ENCODE data around the gene GINS1. TPM values are rescaled to one million over a fixed set of nuclear protein-coding genes. Genes with fewer than 3 reads are reported as not detected.

GINS1 gene
- total and polyA plus RNA-seq, 2 of the 8 experiments (the other 6 are each of a cell fraction or from before 2014, with no cell fraction given), result 44.7 to 68.4 TPM

DNA sequence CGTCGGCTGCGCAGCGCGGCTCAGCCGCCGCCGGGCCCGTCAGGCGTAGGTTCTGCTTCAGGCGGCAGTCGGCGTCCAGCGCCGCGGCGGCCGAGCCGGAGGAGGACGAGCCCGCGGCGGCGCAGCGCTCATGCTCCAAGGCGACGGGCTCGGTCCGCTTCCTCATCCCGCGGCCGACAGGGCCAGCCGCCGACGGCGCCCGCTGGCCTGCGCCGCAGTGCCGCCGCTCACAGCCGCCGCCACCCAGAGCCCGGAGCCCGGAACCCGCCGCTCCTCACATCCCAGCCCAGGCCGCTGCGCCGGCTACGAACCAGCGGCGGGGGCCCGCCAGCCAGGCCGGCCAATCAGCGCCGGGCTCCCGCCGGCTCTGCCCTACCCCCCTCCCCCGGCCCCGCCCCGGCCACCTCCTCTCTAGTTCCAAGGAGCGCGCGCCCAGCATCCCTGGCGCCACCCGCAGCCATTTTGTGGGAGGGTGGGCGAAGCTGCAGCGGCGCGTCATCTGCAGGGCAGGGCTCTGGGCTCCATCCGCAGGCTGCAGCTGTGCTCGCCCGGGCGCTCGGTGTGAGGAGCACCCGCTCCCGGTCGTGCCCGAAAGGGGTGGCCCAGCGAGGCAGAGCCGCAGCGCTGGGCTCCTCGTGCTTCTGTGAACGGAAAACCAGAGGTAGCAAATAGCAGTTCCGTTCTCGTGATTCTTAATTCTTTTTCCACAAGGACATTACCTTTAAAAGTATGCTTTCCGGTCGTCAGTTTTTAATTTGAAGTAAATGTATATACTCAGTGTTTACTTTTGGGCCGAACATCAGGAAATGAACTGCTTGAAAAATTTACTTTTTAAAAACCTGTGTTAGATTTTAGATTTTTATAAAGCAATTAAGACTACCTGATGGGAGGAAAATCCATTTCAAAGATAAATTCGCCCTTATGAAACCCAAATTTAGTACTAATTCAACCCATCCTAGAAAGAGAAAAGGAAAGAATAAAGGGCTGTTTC, 16.6 kb upstream of the GINS1 start, which contains the start of gene ABHD12 (continued):
- no peak for TF ChIP-seq TAF7 (optimal IDR thresholded peaks at IDR 0.05; ENCODE audit: borderline replicate concordance, low read depth, low read length)
- TF ChIP-seq HDAC6 (IDR thresholded peaks at IDR 0.05; ENCODE audit: low read depth, low read length), result no peak

Measured in H1 (cell line).